Testis (tissue), 2 donors: ENCODE results near the gene TNRC18.

ENCODE experiments used
- POLR2A ChIP-seq: fragments of 450-650 bp; IDR thresholded peaks from one replicate; pipeline ENCODE4 v1.6.1; 2017; ENCODE audit warnings: antibody characterized with exemption, mild to moderate bottlenecking, moderate library complexity
- TF ChIP-seq, protein P1 (sequence below), 3 experiments: fragments of 450-650 bp in 2 of 3; fragments of 200-600 bp in 1 of 3; sonication (generic) in 1 of 3; IDR thresholded peaks; one replicate each; pipeline ENCODE4 v1.5.1; 2016 to 2019; ENCODE audit warnings: antibody characterized with exemption in 3 of 3, mild to moderate bottlenecking in 2 of 3, moderate library complexity in 1 of 3

- TF ChIP-seq, protein P1, sequence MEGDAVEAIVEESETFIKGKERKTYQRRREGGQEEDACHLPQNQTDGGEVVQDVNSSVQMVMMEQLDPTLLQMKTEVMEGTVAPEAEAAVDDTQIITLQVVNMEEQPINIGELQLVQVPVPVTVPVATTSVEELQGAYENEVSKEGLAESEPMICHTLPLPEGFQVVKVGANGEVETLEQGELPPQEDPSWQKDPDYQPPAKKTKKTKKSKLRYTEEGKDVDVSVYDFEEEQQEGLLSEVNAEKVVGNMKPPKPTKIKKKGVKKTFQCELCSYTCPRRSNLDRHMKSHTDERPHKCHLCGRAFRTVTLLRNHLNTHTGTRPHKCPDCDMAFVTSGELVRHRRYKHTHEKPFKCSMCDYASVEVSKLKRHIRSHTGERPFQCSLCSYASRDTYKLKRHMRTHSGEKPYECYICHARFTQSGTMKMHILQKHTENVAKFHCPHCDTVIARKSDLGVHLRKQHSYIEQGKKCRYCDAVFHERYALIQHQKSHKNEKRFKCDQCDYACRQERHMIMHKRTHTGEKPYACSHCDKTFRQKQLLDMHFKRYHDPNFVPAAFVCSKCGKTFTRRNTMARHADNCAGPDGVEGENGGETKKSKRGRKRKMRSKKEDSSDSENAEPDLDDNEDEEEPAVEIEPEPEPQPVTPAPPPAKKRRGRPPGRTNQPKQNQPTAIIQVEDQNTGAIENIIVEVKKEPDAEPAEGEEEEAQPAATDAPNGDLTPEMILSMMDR (IDR thresholded peaks at IDR 0.05) = peak in 1 of 3 experiments; percentile 5
- TF ChIP-seq POLR2A = no peak
These were observed 5.0 kb upstream of the TNRC18 start for GRCh38 chr7:5428478-5429252.
